ENCODE results near the gene BCL2L1.

DNA sequence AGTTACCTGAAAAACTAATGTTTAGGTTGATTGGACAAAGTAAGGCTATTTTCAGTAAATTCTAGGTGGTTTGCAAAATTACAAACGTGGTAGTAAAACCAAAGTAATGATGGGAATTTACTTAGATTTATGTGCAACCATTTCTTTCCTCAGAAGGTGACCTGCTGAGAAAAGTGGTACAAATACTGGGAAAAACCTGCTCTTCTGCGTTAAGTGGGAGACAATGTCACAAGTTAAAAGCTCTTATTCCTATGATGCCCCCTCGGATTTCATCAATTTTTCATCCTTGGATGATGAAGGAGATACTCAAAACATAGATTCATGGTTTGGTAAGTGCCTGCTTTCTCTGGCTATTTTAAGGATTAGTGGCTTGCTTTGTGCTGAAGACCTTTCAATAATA, 34.6 kb upstream of the BCL2L1 start:
- TF ChIP-seq POLR2A (IDR thresholded peaks at IDR 0.05; ENCODE audit: low read depth, low read length) (no peak), EZH2 (IDR thresholded peaks at IDR 0.05; ENCODE audit: borderline replicate concordance, low read depth, low read length, severe bottlenecking) (no peak), POLR2AphosphoS5 (IDR thresholded peaks at IDR 0.05; ENCODE audit: insufficient read depth, low read depth, low read length) (no peak), JUN (IDR thresholded peaks at IDR 0.05; ENCODE audit: borderline replicate concordance, insufficient read depth, insufficient read length, low read depth) (no peak), FOS (IDR thresholded peaks at IDR 0.05; ENCODE audit: borderline replicate concordance, insufficient read depth, low read length) (no peak), MYC (IDR thresholded peaks at IDR 0.05; ENCODE audit: low read depth, low read length) (no peak), GATA2 (IDR thresholded peaks at IDR 0.05; ENCODE audit: insufficient read depth, insufficient read length, low read depth, low read length) (no peak)
- TF ChIP-seq, protein P1, sequence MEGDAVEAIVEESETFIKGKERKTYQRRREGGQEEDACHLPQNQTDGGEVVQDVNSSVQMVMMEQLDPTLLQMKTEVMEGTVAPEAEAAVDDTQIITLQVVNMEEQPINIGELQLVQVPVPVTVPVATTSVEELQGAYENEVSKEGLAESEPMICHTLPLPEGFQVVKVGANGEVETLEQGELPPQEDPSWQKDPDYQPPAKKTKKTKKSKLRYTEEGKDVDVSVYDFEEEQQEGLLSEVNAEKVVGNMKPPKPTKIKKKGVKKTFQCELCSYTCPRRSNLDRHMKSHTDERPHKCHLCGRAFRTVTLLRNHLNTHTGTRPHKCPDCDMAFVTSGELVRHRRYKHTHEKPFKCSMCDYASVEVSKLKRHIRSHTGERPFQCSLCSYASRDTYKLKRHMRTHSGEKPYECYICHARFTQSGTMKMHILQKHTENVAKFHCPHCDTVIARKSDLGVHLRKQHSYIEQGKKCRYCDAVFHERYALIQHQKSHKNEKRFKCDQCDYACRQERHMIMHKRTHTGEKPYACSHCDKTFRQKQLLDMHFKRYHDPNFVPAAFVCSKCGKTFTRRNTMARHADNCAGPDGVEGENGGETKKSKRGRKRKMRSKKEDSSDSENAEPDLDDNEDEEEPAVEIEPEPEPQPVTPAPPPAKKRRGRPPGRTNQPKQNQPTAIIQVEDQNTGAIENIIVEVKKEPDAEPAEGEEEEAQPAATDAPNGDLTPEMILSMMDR (IDR thresholded peaks at IDR 0.05; ENCODE audit: extremely low read depth in 1 of 2, insufficient read depth in 1 of 2, low read depth in 1 of 2, low read length in 2 of 2) = no peak
- TF ChIP-seq, protein P2, sequence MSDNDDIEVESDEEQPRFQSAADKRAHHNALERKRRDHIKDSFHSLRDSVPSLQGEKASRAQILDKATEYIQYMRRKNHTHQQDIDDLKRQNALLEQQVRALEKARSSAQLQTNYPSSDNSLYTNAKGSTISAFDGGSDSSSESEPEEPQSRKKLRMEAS (IDR thresholded peaks at IDR 0.05; ENCODE audit: insufficient read depth, insufficient read length) = no peak

All from endothelial cell of umbilical vein (primary cell).